HCT116 (cell line): Measurements from ENCODE around the gene RAB33B.

ENCODE experiments used
- ATF3 ChIP-seq: IDR thresholded peaks from 2 replicates; pipeline ENCODE4 v1.6.1; 2012
- CEBPB ChIP-seq: IDR thresholded peaks from 2 replicates; pipeline ENCODE4 v1.6.1; 2012; ENCODE audit warnings: low read depth
- CTCF ChIP-seq, 3 experiments: fragments of 200-600 bp in 1 of 3; sonication (generic) in 1 of 3; IDR thresholded peaks in 2 of 3; conservative IDR thresholded peaks in 1 of 3; 2 replicates each; pipeline ENCODE4 v1.5.1; 2012 to 2017; ENCODE audit warnings: low read depth in 2 of 3, low read length in 2 of 3, antibody characterized with exemption in 1 of 3, borderline replicate concordance in 1 of 3, control low read depth in 1 of 3, mild to moderate bottlenecking in 1 of 3, mixed read lengths in 1 of 3, mixed run types in 1 of 3, moderate library complexity in 1 of 3; ENCODE audit not compliant: insufficient read depth in 1 of 3
- ELF1 ChIP-seq: IDR thresholded peaks from 2 replicates; pipeline ENCODE4 v1.6.1; 2012; ENCODE audit warnings: low read depth, borderline replicate concordance
- EZH2 ChIP-seq: fragments of 200-600 bp; sonication (generic); IDR thresholded peaks from 2 replicates; pipeline ENCODE4 v1.6.1; 2017; ENCODE audit warnings: antibody characterized with exemption, mixed run types
- EZH2phosphoT487 ChIP-seq: fragments of 200-600 bp; IDR thresholded peaks from 2 replicates; pipeline ENCODE4 v1.6.1; 2018; ENCODE audit warnings: antibody characterized with exemption, borderline replicate concordance
- FOSL1 ChIP-seq: IDR thresholded peaks from 2 replicates; pipeline ENCODE4 v1.6.1; 2012; ENCODE audit warnings: low read depth
- POLR2A ChIP-seq: IDR thresholded peaks from 2 replicates; pipeline ENCODE4 v1.7.0; 2011; ENCODE audit warnings: borderline replicate concordance; ENCODE audit not compliant: insufficient read depth, insufficient read length; ENCODE audit errors: extremely low read depth
- POLR2AphosphoS5 ChIP-seq: IDR thresholded peaks from 2 replicates; pipeline ENCODE4 v1.6.1; 2011; ENCODE audit warnings: mild to moderate bottlenecking, low read depth, low read length, moderate library complexity
- SIN3A ChIP-seq: IDR thresholded peaks from 2 replicates; pipeline ENCODE4 v1.6.1; 2012; ENCODE audit warnings: low read depth
- SP1 ChIP-seq: IDR thresholded peaks from 2 replicates; pipeline ENCODE4 v1.6.1; 2012; ENCODE audit warnings: low read depth
- SRF ChIP-seq: IDR thresholded peaks from 2 replicates; pipeline ENCODE4 v1.6.1; 2012; ENCODE audit warnings: low read depth
- YY1 ChIP-seq: IDR thresholded peaks from 2 replicates; pipeline ENCODE4 v1.6.1; 2011; ENCODE audit warnings: low read length, low read depth, moderate library complexity, mild to moderate bottlenecking; ENCODE audit not compliant: insufficient replicate concordance; ENCODE audit errors: extremely low read depth
- ZFX ChIP-seq: fragments of 450-650 bp; IDR thresholded peaks from 2 replicates; pipeline ENCODE4 v1.6.1; 2017

- TF ChIP-seq CTCF (IDR thresholded peaks at IDR 0.05 in 2 of 3, conservative IDR thresholded peaks at IDR 0.05 in 1 of 3; ENCODE audit: borderline replicate concordance in 1 of 3, insufficient read depth in 1 of 3, low read depth in 2 of 3, low read length in 2 of 3) (no peak), SRF (no peak), YY1 (no peak), ZFX (no peak), SP1 (no peak), POLR2AphosphoS5 (no peak), POLR2A (no peak), SIN3A (no peak), EZH2phosphoT487 (no peak), EZH2 (no peak), ATF3 (no peak), FOSL1 (no peak), CEBPB (no peak), ELF1 (no peak)
These were observed 47.2 kb downstream of the RAB33B start for GRCh38 chr4:139501117-139501516.
